Esophagus muscularis mucosa (tissue), 4 donors: ENCODE data around the gene CXCR2. TPM values are rescaled to one million over a fixed set of nuclear protein-coding genes. Genes with fewer than 3 reads are reported as not detected.

Experiments used
- DNase-seq: peaks from one replicate; pipeline ENCODE4 v3.0.0-alpha.2; 2017; ENCODE audit errors: extremely low spot score
- H3K27ac ChIP-seq, 4 donors: fragments of 200-600 bp; sonication (generic); replicated peaks in 1 of 4; 1 replicate in 3 of 4; 2 replicates in 1 of 4; pipeline ENCODE4 v1.5.1; 2016 to 2019; ENCODE audit warnings: mild to moderate bottlenecking in 1 of 4
- H3K27me3 ChIP-seq, 4 donors: fragments of 200-600 bp; sonication (generic); one replicate each; pipeline versions ENCODE4 v1.5.1 to v1.6.0; 2016 to 2019
- H3K36me3 ChIP-seq, 4 donors: fragments of 200-600 bp; sonication (generic); one replicate each; pipeline ENCODE4 v1.5.1; 2016 to 2019
- H3K4me1 ChIP-seq, 4 donors: fragments of 200-600 bp; sonication (generic); one replicate each; pipeline ENCODE4 v1.5.1; 2016 to 2019
- H3K4me3 ChIP-seq, 4 donors: fragments of 200-600 bp; sonication (generic); 1 replicate in 2 of 4; 2 replicates in 2 of 4; pipeline ENCODE4 v1.5.1; 2016 to 2019; ENCODE audit warnings: mild to moderate bottlenecking in 4 of 4, moderate library complexity in 1 of 4
- H3K9me3 ChIP-seq, 4 donors: fragments of 200-600 bp; sonication (generic); 1 replicate in 3 of 4; 2 replicates in 1 of 4; pipeline ENCODE4 v1.5.1; 2016 to 2019
- CTCF ChIP-seq, 3 experiments: fragments of 200-600 bp in 2 of 3; fragments of 450-650 bp in 1 of 3; sonication (generic) in 2 of 3; IDR thresholded peaks; one replicate each; pipeline ENCODE4 v1.5.1; 2017 to 2019; ENCODE audit warnings: antibody characterized with exemption in 3 of 3, mild to moderate bottlenecking in 2 of 3, moderate library complexity in 1 of 3
- EP300 ChIP-seq: sonication (generic); formaldehyde crosslinking; IDR thresholded peaks from one replicate; pipeline ENCODE4 v1.6.1; 2017; ENCODE audit warnings: antibody characterized with exemption
- POLR2A ChIP-seq: fragments of 450-650 bp; IDR thresholded peaks from one replicate; pipeline ENCODE4 v1.6.1; 2017; ENCODE audit warnings: antibody characterized with exemption, moderate library complexity, mild to moderate bottlenecking, low read depth
- POLR2AphosphoS5 ChIP-seq, 2 donors: sonication (generic); formaldehyde crosslinking; IDR thresholded peaks; one replicate each; pipeline ENCODE4 v1.6.1; 2017; ENCODE audit warnings: antibody characterized with exemption in 2 of 2
- WGBS: methylation state at CpG from one replicate; pipeline ENCODE4 v1.1.5; 2018; 5-methylcytosine and 5-hydroxymethylcytosine counted together
- intact Hi-C: fragments of 100-400 bp; cut with DNase I; formaldehyde crosslinking; loops from one replicate; pipeline ENCODE4 v1.15.1; 2023
- total RNA-seq, 4 donors: library from RNA; depleted of rRNA; stranded (reverse); fragments of >200 nt; gene quantifications; one replicate each; pipeline versions ENCODE4 v1.1.0 to v1.2.1, GENCODE V29; 2016

Gene CXCR2
- total RNA-seq, 4 donors from 2014 or later = 0.11 to 2.8 (median 0.42) TPM; not detected in 1

DNA sequence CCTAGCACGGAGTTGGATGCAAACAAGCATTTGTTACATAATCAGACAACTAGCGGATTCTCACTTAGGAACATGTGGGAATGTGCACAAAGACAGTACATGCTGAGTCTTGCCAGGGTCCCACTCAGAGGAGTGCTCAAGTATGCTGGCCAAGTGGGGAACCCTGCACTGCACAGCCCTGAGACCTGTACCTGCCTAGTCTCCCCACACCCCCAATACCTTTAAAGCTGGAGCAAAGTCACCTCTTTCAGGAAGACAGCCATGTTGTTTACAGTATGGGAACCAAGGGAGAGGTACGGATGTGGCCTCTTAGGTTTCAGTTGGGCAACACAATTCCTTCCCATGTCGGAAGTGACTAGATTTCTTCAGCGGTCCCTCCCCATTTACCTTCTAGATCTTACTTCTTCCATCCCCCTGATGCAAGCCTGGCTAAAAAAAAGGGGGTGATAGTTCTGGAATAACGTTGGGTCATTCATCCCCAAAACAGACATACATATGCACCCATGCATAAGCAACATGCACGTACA, 30.2 kb downstream of the CXCR2 start:
- H3K36me3 ChIP-seq = no peaks in the 10 kb centered on the region
- no peak for TF ChIP-seq POLR2AphosphoS5 (IDR thresholded peaks at IDR 0.05)
- no peak for TF ChIP-seq POLR2A
- no peak for TF ChIP-seq CTCF (IDR thresholded peaks at IDR 0.05)
- no peak for TF ChIP-seq EP300
- H3K4me1 ChIP-seq = no peaks in the 10 kb centered on the region
- H3K9me3 ChIP-seq = no peaks in the 10 kb centered on the region
- WGBS = 75% methylated on average over 7 of the region's 7 CpGs
- no peak for DNase-seq
- H3K27me3 ChIP-seq = no peaks in the 10 kb centered on the region
- no peak overlapping the region for H3K4me3 ChIP-seq
- intact Hi-C loops = no loop called here
- no peak overlapping the region for H3K27ac ChIP-seq

DNA sequence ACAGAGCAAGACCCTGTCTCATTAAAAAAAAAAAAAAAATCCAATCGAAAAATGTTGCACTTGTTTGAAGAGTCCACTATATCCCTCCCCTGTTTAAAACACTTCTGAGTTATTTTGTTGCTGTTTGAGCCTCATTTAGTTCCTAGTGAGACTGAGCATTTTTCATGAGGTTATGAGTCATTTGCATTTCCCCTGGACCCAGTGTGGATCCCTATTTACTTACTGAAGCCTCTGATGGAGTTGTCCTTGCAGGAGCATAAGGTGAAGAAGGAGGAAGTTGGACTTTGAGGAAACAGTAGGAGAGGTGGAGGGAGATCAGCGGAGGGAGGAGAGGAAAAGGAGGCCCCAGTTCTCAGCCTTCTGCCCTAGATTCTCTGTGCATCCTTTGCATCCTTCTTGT, 35.8 kb downstream of the CXCR2 start:
- intact Hi-C loops = no loop called here
- no peaks in the 10 kb centered on the region for H3K9me3 ChIP-seq
- no peaks in the 10 kb centered on the region for H3K36me3 ChIP-seq
- H3K27me3 ChIP-seq = no peaks in the 10 kb centered on the region
- H3K4me1 ChIP-seq = no peaks in the 10 kb centered on the region
- H3K27ac ChIP-seq = no peak overlapping the region
- WGBS = 79% methylated on average over 2 of the region's 2 CpGs
- no peak overlapping the region for H3K4me3 ChIP-seq
- no peak for DNase-seq
- no peak for TF ChIP-seq EP300
- TF ChIP-seq POLR2AphosphoS5 (IDR thresholded peaks at IDR 0.05) = no peak
- TF ChIP-seq CTCF (IDR thresholded peaks at IDR 0.05) = no peak
- TF ChIP-seq POLR2A = no peak

DNA sequence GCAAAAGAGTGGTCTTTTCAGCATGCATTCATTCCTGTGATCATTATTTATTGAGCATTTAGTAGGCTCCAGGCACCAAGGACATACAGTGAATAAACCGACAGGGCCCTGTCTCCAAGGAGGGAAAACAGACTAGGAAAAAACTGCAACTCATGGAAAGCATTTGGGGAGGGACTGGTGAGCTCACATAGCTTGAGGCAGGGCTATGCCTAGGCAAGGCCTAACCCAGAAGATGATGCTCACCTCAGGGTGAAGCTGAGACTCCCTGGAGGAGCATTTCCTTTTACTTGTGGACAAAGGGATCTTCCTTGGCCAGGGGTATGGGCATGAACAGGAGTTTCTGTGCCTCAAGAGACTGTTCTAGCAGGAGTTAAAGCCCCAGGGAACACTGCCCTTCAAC, 37.0 kb downstream of the CXCR2 start:
- WGBS = 73% methylated on average over 1 of the region's 1 CpG
- Histone ChIP-seq H3K4me1 (no peaks in the 10 kb centered on the region), H3K27ac (no peak overlapping the region), H3K27me3 (no peaks in the 10 kb centered on the region), H3K9me3 (no peaks in the 10 kb centered on the region), H3K36me3 (no peaks in the 10 kb centered on the region), H3K4me3 (no peak overlapping the region)
- intact Hi-C loops = no loop called here
- DNase-seq = no peak
- no peak for TF ChIP-seq CTCF (IDR thresholded peaks at IDR 0.05)
- TF ChIP-seq POLR2AphosphoS5 (IDR thresholded peaks at IDR 0.05) = no peak
- TF ChIP-seq POLR2A = no peak
- no peak for TF ChIP-seq EP300

- Histone ChIP-seq H3K27me3 (peaks cover 0 to 5% (median 0%) of the 10 kb centered on the region in 4 donors), H3K4me3 (no peak within 1 kb of the TSS), H3K27ac (no peak within 1 kb of the TSS), H3K4me1 (no peaks in the 10 kb centered on the region), H3K9me3 (no peaks in the 10 kb centered on the region), H3K36me3 (no peaks in the 10 kb centered on the region)
- TF ChIP-seq CTCF (IDR thresholded peaks at IDR 0.05) = no peak
- TF ChIP-seq POLR2A = no peak
- no peak for TF ChIP-seq EP300
- TF ChIP-seq POLR2AphosphoS5 (IDR thresholded peaks at IDR 0.05) = no peak
- WGBS = 76% methylated on average over 3 of the region's 3 CpGs
- intact Hi-C loops = no loop called here
- no peak for DNase-seq
Observed at GRCh38 chr2:218166791-218167190, 41.0 kb downstream of the CXCR2 start, which contains the start of gene CXCR1. Gene CXCR1 (minus strand): TSS chr2:218166962. CDS start chr2:218165211, 1,751 bp downstream.

GRCh38 chr2:218168016-218168415, 42.2 kb downstream of the CXCR2 start:
- H3K4me1 ChIP-seq = no peaks in the 10 kb centered on the region
- DNase-seq = no peak
- H3K4me3 ChIP-seq = no peak overlapping the region
- H3K27me3 ChIP-seq = peaks cover 0 to 5% (median 0%) of the 10 kb centered on the region in 4 donors
- no peaks in the 10 kb centered on the region for H3K9me3 ChIP-seq
- TF ChIP-seq POLR2AphosphoS5 (IDR thresholded peaks at IDR 0.05) = no peak
- TF ChIP-seq POLR2A = no peak
- TF ChIP-seq EP300 = no peak
- TF ChIP-seq CTCF (IDR thresholded peaks at IDR 0.05) = no peak
- intact Hi-C loops = no loop called here
- no peaks in the 10 kb centered on the region for H3K36me3 ChIP-seq
- H3K27ac ChIP-seq = no peak overlapping the region
- WGBS = 85% methylated on average over 1 of the region's 1 CpG
